Stimulated activated CD4-positive, alpha-beta T cell treated with anti-CD3 and anti-CD28 coated beads, TNF-alpha, amount 100 ng/mL, for 1 hour (primary cell): ENCODE results near the gene SDCCAG8.

ENCODE experiments used
- DNase-seq, 3 donors: peaks; one replicate each; pipeline ENCODE4 v3.0.0-alpha.2; 2020; ENCODE audit warnings: low read depth in 3 of 3, low spot score in 1 of 3

SDCCAG8 gene

DNA sequence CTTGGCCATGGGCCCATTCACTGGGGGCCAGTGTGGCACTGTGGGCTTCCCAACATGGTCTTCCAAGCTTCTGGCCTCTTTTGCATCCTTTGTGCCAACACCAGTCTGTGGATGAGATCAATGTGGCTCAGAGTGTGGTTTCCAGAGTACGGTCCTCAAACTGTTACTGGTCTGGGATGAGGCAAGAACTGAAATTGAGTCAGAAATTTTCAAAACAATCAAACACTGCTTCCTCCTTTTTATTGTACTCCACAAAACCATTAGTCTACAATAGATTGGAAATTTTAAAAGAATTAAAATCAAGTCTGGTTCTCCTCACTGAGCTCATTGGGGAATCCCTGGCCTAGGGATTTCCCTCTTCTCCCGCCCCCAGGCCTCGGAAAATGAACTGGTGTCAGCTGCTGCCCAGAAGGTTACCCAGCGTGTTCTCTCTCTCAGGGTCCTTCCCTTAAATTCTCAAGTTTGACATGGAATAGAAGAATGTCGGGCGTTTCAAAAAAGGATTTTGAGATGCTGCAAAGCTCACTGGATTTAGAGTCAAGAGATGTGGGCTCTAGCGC, 222.0 kb downstream of the SDCCAG8 start:
- no peak for DNase-seq

DNA sequence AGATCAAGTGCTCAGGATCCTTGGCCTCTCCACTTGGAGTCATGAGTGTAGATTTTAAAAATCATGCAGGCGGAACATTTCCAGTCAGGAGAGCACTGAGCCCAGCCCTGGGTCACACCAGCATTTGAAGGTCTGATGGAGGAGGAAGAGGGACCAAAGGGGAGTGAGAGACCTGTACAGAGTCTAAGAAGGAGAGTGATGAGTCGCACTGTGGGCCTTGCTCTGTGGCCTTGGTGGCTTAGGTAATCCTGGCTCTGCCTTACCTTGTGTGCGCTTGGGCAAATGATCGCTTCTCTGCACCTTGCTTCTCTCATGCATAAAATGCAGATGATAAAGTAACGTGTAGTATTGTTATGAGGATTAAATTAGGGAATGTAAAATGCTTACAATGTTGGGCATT, 225.3 kb downstream of the SDCCAG8 start:
- DNase-seq: no peak

DNA sequence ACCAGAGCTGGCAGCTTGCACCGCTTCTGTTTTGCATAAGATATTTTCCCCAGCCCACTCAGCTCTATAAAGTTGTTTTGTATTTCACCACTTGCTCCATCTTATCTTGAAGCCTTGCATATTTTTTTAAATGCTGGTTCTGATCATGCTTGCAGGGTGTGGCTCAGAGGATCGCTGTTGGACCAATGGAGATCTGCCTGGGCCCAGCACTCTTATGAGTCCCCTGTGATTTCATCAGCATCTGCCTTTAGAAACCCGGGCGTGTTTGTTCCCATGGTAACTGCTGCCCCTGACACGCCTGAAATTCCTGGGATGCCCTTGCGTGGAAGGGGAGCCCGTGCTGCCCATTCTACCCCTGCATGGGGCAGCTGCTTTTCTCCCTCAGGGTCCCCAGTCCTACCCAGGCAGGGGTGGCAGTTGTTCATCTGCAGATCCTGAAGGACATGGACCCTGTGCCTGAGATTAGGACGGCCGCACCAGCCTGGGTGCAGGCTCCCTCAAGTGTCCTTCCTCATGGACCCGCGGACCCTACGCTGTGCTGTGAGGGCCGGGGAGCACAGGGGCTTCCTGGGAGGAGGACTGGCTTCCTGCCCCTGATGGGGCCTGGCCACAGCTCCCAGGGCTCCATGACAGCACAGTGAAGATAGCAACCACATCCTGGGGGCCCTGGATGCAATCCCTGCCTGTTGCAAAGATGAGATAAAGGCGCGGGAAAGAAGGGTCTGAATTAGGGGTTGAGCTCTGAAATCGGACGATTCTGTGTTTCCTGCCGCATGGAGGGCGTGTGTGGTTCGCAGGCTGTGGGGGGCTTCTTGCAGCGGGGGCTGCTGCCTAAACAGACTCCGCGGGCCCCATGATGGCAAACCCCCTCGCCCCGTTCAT, 226.5 kb downstream of the SDCCAG8 start:
- DNase-seq: no peak

DNA sequence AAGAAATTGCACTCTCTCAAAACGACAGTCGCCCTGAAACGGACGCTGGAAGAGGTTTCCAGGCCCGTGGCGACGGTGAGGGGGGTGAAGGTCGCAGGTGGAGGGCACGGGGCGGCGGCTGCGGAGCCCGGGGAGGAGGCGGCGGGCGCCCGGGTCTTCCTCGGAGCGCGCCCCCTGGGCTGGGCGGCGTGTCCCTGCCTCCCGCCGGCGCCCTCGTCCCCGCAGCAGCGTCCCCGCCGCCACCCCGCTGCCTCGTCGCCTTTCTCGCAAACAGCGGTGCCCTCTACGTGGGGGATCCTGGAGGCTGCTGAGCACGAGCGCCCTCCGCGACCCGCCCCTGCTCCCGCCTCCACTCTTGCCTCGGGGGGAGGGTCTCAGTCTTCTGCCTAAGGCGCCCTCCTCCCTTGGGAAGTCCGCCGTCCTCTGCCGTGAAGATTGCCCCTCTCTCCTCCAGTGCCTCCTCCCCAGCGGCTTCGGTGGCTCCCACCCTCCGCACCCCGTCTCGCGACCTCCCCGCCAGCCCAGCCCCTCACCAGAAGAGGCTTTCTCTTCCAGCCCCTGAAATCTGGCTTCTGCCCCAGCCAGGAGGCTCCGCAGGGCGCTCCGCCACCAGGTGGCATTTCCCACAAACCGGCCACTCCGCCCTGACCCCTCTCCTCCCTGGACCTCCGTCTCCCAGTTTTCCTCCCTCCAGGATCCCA, 227.4 kb downstream of the SDCCAG8 start:
- DNase-seq: no peak

DNA sequence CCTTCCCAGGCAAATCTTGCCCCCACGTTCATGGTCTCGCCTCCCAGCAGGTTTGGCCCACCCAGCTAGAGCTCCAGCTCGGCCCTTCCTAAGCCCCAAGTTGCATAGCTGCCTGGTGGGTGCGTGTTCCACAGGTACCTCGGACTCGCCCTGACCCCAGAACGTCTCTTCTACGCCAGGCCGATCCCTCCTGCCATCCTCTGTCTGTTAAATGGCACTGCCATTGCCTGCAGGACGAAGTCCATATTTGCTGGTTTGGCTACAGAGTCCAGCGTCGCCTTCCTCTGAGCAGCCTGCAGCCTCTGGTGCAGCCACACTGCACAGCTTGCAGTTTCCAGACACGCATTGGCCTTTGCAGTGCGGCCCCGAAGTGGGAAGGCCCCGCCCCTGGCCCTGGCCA, 228.1 kb downstream of the SDCCAG8 start:
- no peak for DNase-seq

DNA sequence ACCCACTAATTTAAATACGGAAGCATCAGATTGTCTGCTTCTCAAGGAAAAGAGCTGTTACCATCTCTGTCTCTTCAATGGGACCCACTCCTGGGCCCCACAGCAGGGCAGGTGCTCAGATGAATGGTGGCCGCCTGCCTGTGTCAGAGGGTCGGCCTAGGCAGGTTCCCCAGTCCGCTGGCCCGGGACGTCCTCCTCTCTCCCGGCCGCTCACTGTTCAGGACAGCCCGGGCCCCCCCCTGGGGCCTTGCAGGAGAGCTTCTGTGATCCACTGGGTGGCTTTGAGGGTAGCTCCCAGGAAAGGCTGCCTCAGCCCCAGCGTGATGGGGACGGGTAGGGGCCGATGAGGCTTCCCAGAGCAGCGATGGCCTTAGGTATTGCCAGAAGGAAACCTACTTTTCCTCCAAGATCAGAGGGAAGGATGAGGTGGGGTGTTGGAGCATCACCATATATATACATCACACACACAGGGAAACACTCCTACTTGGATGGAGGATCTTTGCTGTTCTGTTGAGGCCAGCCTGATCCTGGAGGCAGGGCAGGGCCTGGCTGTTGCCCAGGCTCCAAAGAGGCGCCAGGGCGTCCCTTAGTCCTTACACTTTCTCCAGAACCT, 231.3 kb downstream of the SDCCAG8 start:
- no peak for DNase-seq

DNA sequence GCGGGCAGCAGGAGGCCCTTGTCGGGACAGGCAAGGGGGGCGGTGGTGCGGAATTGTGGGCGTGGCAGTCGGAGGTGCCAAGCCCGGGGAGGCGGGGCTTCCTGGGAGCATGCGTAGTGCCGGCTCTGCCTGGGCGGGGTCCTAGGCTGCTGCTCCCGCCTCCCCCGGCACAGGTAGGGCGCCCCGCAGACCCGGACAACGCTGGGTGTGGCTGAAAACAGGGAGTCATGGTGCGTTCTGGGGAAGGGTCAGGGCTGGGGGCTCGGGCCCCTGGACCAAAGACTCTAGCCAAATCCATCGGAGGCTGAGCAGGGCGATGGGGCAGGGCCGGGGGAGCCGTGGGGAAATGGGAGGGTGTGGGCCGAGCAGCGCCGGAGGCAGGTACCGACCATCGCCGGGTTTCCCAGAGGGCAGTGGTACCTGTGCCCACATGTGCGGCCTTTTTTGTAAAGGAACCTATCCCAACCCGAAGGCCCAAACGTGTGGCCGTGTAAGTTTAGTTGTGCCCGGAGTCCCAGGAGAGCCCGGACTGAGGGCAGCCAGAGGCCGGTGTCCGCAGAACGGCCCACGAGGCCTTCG, 231.9 kb downstream of the SDCCAG8 start:
- DNase-seq: no peak

DNA sequence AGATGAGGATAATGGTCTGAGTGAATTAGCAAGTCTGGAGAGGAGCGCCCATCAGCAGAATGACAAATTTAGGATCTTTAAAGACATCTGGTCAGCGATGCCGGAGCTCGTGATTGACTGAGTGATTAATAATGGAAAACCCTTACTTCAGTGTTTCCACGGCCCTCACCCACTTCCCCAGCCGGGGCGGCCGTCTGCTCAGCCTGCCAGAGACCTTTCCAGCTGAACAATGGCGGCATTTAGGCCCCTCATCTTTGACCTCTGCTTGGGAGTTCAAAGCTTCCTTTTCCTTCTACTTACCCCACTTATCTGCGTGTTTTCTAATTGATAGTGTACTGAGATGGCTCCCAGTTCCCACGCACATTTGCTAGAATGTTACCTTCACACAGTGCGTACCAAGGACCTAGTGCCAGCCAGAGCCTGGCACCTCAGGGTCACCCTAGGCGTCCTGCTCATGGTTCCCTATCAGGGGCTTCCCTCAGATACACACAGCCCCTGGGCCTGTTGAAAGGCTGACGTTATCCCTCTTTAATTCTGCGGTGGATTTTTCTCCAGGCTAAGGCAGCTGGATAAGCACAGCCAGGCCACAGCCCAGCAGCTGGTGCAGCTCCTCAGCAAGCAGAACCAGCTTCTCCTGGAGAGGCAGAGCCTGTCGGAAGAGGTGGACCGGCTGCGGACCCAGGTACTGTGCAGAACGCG, 232.8 kb downstream of the SDCCAG8 start:
- no peak for DNase-seq

DNA sequence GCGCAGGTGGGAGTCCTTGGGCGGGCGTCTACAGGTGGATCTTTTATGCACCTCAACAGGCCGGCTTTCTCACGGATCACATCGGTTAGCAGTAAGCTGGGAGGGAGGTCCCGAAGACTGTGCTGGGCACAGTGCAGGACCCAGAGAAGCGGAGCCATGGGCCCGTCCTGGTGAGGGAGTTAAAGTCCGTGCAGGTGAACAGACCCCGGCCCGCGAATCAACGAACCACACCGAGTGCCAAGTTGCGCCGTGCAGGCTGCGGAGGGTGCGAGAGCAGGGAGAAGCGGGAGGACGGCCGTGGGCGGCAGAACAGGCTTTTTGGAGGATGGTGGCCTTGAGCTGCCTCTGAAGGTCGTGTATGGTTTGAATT, 233.3 kb downstream of the SDCCAG8 start:
- DNase-seq: no peak

DNA sequence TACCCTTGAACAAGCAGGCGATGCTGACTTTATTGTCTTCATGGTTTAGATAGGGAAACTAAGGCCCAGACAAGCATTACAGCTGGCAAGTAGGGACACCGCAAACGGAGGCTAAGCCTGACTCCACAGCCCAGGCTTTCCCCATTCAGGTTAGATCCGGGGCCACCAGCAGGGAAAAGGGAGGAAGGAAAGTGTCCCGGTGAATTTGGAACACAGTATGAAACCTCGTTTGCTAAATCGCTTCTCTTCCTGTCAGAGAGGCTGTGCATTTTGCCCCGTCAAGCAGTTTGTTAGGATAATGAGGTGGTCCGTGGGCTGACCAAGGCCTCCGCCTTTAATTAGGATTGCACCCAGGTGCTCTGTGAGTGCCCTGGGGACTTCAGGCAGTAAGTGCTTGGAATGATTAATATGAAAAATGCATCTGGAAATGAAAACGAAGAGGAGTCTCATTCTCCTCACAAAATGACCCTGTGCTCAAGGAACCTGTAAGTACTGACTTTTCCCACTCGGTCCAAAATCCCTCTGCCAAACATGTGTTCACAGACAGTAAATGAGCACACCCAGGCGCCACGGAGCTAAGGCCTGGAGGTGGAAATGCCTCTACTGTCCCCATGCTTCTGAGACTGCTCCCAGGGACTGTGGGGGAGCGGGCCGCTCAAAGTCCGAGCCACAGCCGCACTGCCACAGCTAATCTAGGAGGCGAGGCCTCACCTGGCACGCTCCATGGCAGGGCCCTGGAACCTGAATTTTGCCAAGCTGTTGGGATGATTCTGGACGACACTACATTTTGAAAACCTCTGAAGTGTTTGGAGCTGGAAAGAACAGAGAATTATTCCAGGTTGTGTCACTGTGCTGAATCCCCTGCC, 234.1 kb downstream of the SDCCAG8 start:
- no peak for DNase-seq

DNA sequence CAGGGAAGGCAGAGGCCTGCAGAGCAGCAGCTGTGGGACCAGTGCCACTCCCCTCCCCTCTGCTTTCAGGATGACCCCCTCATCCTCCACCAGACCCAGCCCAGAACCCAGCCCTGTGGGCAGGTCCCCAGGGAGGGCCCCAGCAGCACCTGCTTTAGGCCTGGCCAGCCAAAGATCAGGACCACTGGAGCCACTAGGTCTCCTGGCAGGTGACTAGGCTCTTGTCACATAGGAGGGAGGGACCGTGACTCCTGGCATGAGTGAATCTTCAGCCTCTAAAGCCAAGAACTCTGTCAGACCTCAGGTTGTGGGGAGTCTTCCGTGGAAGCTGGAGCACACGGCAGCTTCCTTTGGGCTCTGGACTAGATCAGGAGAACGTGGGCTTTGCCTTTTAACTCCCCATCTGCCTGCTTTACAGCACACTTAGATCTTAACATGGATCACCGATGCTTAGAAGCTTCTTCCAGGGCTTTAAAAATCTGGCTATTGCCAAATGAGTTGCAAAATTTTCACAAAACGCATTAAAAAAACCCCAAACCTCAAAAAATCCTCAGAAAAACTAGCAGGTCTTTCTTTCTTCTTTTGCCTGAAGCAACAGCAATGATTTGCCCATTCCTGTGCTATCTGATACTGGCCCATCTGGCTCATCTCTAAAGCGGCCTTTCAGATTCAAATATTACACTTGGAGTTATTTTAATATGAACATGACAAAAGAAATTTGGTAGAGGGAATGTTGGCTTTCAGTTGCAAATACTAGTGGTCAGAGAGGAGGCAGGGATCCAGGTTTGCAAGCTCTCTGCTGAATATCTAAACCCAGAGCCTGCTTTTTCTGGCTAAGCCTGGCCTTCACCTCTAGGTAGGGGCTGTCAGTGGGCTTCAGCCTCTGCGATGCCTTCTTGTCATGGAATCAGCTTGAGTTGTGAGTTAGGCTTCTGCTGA, 235.2 kb downstream of the SDCCAG8 start:
- no peak for DNase-seq

DNA sequence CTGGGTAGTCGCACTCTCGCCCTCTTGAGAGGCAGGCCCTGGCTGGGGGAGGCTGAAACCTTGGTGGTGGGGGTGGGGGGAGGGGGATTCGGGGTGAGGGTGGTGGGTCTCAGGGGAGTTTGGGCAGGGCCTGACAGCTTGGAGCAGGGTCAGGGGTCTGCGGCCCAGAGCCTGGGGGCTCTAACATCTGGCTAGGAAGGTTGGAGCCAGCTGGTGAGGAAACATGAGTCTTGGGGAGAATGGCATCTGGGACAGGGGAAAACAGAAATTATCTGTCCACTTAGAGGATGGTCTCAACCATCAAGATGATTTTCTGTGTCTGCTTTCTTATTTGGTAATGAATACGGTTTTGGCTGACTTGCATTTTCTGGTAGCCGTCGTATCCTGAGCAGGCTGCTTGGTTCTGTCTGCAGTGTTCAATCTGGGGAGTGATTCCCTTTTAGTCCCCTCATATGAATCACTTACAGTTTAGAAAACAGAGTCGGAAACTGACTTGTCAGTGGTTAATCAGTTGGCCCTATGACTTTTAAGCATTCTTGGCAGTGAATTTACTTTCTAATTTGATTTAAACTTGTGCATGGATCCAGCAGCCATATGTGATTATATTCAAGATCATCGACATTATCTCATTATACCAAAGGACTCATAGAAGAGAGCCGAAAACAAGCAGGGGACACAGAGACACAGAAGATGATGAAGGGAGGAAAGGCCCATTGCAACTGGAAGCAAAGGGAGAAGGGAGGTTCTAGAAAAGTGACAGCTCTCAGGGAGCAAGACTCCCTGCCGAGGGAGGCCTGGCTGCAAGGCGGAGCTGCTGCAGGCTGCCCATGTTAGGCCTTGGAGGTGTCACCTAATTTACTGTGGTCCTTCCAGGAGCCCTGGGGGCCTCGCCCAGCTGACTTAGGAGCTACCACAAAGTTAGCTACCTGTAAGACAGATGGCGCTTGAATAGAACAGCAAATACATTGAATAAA, 237.6 kb downstream of the SDCCAG8 start:
- no peak for DNase-seq

DNA sequence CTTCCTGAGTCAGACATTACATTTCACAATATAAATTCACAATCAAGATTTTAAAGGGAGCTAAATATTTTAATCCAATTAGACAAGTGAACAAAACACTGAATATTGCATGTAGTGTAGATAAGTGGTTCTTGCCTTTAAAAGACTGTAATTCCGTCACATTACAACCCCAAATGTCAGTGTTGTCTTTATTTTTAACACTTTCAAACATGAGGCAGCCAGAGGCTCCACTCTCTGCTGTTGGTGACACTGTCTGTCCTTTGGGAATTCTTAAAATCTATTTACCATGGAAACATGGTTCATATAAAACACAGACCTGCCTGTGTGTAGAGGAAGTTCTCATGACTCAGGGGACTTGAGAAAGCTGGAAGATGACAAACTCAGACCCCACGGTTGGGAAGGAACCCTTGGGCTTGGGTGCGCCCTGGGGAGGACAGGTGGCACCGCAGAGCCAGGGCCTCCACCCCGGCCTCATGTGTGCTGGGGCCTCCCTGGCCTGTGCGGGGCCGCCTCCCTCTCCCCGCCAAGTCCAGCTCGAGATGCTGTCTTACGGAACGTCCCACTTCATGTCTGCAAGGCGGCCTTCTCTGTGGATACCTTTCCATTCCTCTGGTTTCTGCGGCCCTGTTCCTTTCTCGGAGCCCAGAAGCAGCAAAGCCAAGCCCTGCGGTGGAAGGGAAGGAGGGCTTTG, 239.0 kb downstream of the SDCCAG8 start:
- no peak for DNase-seq

DNA sequence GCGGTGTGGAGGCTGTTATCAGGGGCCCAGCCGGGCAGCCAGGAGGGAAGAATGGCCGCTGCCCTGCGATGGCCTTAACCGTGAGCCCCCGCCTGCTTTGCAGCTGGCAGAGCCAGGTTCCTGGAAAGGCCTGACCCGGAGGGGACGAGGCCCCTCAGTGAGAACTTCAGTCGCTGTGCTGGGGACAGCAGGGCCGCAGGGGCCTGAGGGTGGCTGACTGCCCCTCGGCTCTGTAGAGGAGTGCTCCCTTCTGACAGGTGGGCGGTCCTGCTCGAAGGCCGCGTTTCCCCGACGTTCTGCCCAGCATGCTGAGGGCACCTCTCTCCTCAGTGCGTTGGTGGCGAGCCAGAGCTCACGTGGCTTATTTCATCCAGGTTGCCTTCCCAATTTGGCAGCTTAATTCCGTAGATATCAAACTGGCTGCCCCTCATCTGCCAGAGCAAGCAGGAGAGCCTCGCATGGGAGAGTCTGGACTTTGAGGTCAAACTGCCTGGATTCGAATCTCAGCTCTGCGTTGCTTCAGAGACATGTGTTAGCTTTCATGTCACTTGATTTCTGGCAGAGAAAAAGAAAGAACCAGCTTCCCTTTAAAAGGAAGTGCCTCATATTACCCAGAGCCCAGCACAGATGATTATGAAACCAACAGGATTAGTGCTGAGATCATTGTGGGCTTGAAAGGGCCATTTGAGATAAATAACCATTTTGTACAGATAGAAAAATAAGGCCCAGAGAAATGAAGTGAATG, 239.8 kb downstream of the SDCCAG8 start:
- DNase-seq: no peak

DNA sequence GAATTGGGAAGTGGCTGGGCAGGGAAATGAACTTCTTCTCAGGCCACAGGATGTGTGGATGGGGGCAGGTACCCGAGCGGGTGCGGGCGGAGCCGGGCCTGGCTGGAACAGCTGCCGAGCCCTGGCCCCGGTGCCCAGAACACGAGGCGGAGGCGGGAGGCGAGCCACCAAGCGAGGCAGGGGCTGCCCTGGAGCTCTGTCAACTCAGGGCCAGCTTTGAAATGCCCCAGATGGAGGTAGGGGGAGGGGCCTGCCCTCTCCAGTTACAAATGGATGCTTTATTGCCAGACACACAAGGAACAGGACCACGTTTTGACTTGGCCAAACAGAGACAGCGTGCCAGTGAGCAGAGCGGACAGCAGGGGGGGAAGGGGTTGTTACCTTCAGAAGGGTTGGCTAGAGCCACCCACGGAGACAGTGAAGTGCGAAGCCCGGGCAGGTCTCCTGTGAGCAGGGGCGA, 240.4 kb downstream of the SDCCAG8 start:
- no peak for DNase-seq

DNA sequence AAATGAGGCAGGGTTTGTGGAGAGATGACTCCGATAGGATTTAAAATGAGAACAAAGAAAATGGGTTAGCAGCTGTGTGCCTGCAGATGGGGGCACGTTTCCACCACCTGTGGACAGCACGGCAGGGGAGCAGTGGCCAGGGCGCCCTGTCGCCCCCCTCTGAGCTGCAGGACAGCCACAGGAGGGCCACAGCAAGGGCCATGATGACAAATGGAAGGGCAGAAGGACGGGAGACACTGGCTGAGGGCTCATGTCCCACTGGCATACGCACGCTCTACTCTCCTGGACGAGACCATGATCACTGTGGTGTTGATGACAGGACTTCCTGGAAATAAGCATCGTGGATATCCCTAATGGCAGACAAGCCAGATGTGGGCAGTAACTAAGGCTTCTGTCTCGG, 241.0 kb downstream of the SDCCAG8 start:
- no peak for DNase-seq
